GM19239 (cell line): ENCODE measurements around the gene TMEM120B.
"Not testable (repeated sequence)": the region's sequence is repeated elsewhere in the genome, so short reads cannot be mapped to it uniquely, and the experiment has no call there.

ENCODE experiments used
- DNase-seq: peaks from one replicate; pipeline ENCODE4 v3.0.0; 2011; ENCODE audit warnings: low spot score; ENCODE audit not compliant: insufficient read length
- FAIRE-seq: peaks from 2 replicates; lab custom pipeline; 2011; peaks lifted over from hg19 to GRCh38; lab: Jason Lieb, UNC

Gene TMEM120B

DNA sequence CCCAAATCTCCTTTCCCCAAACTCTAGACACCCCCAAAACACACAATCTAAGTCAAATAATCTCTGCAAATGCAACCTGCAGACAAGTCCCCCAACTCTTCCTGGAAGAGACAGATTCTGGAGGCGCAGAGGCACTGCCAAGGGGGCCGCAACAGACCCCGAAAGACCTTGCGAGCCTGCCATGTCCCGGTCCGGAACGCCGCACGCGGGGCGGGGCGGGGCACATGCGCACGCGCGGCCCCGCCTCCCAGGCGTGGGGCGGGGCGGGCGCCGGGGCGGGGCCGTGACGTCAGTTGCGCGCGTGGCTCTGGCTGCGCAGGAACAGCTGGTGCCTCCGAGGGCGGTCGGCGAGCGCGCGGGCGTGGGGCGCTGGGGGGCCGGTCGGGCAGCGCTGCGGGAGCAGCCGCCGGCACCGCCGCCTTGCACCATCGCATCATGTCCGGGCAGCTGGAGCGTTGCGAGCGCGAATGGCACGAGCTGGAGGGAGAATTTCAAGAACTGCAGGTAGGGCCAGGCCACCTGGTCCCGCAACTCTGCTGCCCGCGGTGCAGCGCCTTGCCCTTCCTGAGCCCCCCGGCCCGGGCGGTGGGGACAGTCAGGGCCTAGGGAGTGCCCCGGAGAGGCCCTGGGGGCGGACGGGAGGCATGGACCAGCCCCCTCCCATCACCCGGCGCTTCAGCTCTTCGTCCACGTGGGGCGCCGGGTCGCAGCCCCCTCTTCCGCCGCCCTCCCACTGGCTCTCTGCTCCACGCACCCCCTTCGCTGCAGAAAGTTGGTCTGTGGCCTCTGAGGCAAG lies at the start of gene TMEM120B:
Gene TMEM120B (plus strand): TSS at position 292 of the 796 bp plus-strand sequence. CDS start 144 bp downstream, at position 436.
- DNase-seq = peak; percentile 79
- FAIRE-seq = no peak

DNA sequence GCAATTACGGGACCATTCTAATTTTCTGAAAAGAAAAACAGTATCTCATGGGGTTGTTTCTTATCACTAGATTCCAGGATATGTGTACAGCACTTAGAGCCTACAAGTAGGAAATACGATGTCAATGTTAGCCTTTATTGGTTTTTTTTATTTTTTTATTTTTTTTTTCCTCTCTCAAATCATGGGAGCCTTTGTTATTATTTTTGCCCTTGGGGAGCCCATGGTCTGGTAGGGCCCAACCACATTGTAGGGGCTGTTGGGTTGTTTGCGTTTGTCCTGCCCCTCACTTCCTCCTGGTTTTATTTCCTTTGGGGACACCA lies 49.0 kb upstream of the TMEM120B start:
- FAIRE-seq = no peak
- no peak for DNase-seq

DNA sequence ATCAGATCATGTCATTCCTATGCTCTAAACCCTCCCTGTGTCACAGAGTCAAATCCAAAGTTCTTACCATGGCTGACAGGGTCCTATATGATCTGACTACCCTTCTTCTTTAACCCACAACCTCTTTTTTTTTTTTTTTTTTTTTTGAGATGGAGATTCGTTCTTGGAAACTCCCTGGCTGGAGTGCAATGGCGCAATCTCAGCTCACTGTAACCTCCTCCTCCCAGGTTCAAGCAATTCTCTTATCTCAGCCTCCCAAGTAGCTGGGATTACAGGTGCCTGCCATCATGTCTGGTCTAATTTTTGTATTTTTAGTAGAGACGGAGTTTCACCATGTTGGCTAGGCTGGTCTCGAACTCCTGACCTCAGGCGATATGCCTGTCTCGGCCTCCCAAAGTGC lies 45.7 kb upstream of the TMEM120B start:
- FAIRE-seq = not testable (repeated sequence)

DNA sequence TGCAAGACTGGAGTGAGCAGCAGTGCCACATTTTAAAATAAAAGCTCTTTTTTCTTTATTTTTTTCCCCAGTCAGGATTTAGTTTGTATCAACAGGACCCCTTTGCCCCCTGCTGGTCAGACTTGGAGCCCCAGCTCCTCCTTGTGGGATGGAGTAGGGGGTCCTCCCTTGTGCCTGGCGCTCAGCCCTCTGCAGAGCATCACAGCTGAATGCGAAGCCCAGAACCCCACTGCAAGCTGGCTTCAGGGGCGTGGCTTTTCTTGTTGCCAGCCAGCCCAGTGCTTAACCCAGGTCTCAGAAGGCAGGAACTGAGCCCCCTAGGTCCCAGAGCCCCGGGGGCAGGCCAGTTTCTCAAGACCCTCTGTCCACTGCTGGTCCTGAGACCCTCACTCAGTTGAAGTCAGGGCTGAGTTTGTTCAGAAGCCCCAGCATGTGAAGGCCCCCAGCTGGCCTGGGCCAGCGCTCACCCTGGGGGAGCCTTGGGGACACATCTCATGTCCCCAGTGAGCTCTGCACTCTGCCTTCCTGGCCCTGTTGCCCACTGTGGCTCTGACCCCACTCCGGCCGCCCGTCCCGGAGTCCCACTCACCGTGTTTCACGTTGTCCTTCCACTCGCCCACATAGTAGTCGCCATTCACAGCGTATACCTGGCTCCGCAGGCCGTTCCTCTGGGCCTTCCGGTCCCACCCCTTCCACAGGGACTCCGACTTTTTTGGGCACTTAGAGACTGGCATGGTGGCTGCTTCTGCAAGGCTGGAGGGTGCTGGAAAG lies 43.6 kb upstream of the TMEM120B start:
- no peak for DNase-seq
- FAIRE-seq = no peak

More for the DNA sequence above, 45.7 kb upstream of the TMEM120B start:
- DNase-seq = not testable (repeated sequence)

DNA sequence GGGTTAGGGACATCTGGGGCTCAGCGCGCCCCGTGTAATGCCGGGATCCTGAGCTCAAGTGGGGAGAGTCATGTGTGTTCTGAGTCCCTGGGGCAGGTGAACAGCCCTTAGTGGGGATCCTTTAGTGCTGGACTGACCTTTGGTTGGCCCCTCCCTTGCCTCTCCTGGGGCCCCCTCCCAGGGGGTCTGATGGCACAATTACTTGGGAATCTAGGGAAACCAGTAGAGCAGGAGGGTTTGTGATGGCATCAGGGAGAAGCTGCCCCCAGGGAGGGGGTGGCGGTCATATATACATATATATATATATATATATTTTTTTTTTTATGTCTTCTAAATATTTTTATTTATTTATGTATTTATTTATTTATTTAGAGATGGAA lies 43.0 kb upstream of the TMEM120B start, which contains the start of gene MORN3:
Gene MORN3 (minus strand): TSS at position 134 of the 380 bp plus-strand sequence. CDS start 171 bp downstream, outside the sequence.
- FAIRE-seq (no peak), DNase-seq (no peak)

DNA sequence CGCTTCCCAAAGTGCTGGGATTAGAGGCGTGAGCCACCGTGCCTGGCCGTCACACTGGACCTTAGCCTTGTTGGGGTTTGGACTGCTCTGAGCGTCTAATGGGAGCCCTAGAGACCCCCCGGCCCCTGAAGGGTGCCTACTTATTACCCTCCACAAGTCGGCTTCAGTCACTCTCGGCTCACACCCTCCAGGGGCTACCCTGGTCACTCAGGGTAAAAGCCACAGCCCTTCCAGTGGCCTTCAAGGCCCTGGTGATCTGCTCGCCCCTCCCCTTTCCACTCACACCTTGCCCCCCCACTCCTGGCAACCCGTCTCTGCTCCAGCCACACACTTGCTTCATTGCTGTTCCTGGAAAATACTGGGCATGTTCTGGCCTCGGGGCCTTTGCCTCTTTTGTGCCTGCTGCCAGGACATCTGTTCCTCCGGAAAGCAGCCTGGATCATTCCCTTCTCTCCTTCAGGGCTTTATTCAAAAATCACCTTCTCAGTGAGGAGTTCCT lies 39.5 kb upstream of the TMEM120B start:
- DNase-seq = no peak
- no peak for FAIRE-seq

DNA sequence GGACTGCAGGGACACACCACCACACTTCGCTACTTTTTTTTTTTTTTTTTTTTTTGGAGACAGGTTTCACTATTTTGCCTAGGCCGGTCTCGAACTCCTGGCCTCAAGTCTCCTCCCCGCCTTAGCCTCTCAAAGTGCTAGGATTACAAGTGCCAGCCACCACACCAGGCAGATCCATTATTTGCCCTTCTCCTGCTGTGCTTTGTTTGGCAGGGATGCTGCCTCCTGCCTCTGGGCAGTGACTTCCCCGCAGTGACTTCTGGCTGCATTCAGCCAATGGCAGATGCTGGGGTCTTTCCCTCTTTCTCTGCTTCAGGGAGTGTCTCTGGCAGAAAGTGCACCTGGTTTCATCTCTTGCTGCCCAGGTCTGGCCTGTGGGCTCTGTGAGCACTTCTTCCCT lies 36.4 kb upstream of the TMEM120B start:
- FAIRE-seq = no peak
- no peak for DNase-seq

DNA sequence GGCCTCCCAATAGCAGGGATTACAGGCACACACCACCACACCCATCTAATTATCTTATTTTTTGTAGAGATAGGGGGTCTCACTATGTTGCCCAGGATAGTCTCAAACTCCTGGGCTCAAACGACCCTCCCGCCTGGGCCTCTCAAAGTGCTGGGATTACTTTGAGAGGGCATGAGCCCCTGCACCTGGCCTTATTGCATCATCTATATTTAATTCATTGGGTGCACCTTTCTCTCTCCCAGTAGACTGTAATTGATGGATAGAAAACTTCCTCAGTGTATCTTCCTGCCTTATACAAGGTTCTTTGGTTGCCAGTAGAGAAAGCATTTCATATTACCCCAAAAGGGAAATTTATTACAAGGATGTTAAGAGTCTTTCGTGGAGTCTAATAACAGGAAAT lies 34.2 kb upstream of the TMEM120B start:
- no peak for DNase-seq
- FAIRE-seq = no peak

DNA sequence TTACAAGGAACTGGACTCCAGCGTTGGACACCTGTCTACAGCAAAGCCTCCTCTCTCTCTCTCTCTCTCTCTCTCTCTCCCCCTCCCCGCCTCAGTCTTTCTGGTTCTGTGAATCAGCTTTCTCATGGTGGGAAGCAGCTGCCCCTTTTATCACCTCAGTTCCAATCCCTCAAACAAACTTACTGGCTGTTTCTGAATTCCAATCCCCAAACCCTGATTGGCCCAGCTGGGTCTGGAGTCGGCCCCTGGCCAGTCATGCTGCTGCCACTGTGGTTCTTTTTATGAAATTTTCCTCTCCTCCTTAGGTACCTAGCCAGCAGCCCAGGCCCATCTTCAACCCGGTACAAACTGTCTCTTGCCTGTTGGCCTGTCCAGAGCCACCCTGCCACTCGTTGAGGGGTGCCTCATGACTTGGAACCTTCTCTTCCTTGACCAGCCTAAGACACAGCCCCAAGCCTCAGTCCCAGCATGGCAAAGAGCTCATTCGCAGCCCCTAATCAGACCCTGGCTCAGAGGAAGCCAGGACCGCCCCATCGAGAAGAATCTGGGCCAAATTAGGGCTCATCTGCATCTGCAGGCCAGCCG lies 33.7 kb upstream of the TMEM120B start:
- DNase-seq (no peak), FAIRE-seq (no peak)

DNA sequence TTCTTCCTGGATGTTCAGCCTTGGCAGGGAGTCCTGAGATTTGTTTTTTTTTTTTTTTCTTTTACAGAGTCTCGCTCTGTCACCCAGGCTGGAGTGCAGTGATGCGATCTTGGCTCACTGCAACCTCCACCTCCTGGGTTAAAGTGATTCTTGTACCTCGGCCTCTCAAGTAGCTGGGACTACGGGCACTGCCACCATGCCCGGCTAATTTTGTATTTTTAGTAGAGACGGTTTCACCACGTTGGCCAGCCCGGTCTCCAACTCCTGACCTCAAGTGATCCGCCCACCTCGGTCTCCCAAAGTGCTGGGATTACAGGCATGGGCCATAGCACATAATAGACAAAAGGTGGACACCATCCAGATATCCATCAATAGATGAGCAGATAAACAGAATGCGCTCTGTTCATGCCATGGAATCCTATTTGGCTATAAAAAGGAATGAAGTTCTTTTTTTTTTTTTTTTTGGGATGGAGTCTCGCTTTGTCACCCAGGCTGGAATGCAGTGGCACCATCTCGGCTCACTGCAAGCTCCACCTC lies 32.8 kb upstream of the TMEM120B start:
- not testable (repeated sequence) for FAIRE-seq, DNase-seq

DNA sequence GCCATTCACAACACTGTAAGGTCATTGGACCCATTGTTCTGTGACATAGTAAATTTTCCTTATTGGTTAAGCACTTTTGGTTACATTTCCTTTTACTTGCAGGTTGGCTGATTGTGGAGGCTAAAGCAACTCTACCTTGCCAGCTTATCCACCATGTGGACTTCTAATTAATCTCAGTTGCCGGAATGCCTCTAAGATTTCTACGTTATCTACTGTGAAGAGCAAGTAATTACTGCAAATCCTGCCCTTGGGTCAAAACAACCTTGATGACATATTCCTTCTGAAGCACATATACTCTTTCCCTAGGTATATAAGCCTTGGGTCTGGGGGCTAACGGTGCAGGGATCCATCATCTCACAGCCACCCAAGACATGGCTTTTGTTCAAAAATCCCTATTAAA lies 23.6 kb upstream of the TMEM120B start:
- DNase-seq (no peak), FAIRE-seq (no peak)

DNA sequence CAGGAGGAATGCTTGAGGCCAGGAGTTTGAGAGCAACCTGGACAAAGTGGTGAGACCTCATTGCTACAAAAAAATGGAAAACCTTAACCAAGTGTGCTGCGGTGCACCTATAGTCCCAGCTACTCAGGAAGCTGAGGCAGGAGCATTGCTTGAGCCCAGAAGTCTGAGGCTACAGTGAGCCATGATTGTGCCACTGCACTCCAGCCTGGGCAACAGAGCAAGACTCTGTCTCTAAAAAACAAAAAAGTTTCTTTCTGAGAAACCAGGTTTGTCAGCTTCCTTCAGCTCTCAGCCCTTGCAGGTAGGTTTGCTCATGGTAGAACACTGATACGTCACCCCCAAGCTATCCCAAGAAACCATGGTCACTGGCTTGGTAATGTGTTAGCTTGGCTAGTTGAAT lies 23.1 kb upstream of the TMEM120B start:
- DNase-seq (no peak), FAIRE-seq (no peak)

DNA sequence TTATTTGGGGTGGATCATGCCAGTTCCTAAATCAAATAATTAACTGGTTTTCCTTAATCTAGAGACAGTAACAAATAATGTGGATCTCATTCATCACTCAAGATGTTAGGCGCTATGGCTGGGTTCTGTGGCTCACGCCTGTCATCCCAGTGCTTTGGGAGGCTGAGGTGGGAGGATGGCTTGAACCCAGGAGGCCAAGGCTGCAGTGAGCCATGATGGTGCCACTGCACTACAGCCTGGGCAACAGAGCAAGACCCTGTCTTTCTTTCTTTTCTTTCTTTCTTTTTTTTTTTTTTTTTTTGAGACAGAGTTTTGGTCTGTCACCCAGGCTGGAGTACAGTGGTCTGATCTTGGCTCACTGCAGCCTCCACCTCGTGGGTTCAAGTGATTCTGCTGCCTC lies 19.8 kb upstream of the TMEM120B start:
- not testable (repeated sequence) for DNase-seq, FAIRE-seq

DNA sequence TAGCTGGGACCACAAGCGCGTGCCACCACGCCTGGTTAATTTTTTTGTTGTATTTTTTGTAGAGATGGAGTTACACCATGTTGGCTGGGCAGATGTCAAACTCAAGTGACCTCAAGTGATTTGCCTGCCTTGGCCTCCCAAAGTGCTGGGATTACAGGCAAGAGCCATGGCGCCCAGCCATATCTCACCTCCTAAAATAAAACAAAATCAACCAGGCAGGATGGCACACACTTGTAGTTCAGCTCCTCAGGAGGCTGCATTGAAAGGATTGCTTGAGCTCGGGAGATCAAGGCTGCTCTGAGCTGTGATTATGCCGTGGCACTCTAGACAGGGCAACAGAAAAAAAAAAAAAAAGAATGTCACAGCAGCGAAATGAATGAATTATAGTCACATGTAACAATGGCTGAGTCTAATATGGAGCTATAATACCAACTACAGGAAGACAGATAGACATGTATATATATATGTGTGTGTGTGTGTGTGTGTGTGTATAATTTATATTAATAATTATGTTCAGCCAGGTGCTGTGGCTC lies 19.3 kb upstream of the TMEM120B start:
- DNase-seq = no peak
- no peak for FAIRE-seq

DNA sequence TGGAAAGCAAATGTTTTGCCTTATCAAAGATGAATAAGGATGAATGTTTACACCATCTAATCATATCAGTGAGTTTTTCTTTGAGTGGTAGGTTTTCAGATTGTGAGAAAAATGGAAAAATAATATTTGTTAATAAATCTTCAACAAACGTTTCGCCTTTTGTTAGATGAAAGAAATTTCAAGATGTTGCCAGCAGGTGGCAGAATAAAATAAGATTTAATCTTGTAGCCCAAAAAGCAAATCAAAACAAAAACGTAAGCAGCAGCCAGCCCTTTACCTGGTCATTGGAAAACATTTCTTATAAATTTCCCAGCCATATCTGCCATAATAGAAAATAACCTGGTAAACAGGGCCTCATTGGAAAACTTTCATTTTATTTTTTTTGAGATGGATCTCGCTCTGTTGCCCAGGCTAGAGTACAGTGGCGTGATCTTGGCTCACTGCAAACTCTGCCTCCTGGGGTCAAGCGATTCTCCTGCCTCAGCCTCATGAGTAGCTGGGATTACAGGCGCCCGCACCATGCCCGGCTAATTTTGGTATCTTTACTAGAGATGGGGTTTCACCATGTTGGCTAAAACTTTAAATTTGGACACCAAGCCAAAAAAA lies 15.4 kb upstream of the TMEM120B start:
- no peak for DNase-seq
- peak; percentile 80 for FAIRE-seq

DNA sequence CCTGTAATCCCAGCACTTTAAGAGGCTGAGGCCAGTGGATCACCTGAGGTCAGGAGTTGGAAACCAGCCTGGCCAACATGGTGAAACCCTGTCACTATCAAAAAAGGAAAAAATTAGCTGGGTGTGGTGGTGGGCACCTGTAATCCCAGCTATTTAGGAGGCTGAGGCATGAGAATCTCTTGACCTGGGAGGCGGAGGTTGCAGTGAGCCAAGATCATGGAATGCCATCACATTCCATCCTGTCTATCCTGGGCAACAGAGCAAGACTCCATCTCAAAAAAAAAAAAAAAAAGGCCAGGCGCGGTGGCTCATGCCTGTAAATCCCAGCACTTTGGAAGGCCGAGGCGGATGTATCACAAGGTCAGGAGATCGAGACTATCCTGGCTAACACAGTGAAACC lies 14.7 kb upstream of the TMEM120B start:
- not testable (repeated sequence) for DNase-seq, FAIRE-seq

DNA sequence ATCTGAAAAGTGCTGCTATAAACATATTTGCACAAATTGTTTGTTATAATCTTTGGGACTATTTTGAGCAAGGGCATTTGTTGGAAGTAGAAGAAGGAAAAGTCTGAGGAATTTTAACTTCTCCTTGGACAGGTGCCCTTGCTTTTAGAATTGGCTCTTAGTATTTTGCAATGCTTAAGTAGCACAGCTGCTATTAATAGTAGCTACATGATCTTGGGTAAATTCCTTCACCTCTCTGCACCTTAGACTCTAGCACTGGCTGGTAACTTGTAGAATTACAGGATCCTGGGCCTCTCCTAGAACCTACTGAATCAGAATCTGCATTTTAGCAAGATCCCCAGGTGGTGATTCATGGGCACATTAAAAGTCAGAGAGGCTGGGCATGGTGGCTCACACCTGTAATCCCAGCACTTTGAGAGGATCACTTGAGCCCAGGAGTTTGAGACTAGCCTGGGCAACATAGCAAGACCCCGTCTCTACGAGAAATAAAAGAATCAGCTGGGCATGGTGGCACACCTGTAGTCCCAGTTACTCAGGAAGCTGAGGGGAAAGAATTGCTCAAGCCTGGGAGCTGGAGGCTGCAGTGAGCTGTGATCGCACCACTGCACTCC lies 10.8 kb upstream of the TMEM120B start:
- FAIRE-seq = no peak

DNA sequence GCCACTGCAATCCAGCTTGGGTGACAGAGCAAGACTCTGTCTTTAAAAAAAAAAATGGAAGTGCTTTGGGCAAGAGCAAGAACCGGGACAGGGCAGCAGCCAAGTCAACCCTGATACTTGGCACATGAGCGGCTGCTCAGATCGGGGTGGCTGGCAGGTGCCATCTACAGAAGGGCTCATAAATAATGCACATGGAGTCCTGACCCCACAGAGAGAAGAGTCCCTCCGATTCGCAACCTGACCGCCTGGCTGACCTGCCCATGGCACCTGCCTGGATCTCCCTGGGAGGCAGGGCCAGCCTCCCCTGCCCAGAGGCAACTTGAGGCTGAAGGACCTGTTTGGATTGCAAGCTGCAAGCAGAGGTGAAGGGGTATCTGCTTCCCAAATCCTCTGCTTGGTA lies 9.6 kb upstream of the TMEM120B start:
- FAIRE-seq (no peak), DNase-seq (no peak)

More for the DNA sequence above, 10.8 kb upstream of the TMEM120B start:
- DNase-seq = no peak

DNA sequence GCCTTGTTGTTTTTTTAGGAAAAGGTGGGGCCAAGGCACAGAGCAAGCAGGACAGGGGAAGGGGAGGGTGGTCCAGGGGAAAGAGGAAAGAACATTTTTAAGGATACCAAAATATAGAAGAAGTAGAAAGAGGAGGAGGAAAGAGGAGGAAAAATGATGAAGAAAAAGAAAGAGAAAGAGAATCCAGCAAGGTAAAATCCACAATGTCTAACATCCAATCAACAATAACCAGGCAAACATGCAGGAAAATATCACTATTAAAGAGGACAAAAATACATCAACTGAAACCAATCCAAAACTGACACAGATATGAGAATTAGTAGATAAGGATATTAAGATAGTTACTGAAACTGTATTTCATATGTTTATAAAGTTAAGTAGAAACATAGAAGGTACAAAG lies 7.0 kb upstream of the TMEM120B start:
- FAIRE-seq = no peak

More for the DNA sequence above, 7.0 kb upstream of the TMEM120B start:
- no peak for DNase-seq
